ENCODE results near the gene PFN3. TPM values are rescaled to one million over a fixed set of nuclear protein-coding genes. Genes with fewer than 3 reads are reported as not detected.

The PFN3 gene
- total RNA-seq, 2 donors from 2014 or later = not detected

Other genes starting within 250 kb of the PFN3 start
- 10 to 100 TPM; 26.3 to 29.4 TPM for gene RAB24, start 96.9 kb downstream of the PFN3 start, total RNA-seq
- gene PRELID1, start 96.9 kb downstream of the PFN3 start, total RNA-seq = 100 to 1,000 TPM; 118 to 128 TPM
- gene MXD3, start 88.8 kb downstream of the PFN3 start, total RNA-seq = 10 to 100 TPM; 44.2 to 61.1 TPM
- 100 to 1,000 TPM; 115 to 124 TPM for gene LMAN2, start 49.0 kb downstream of the PFN3 start, total RNA-seq
- 10 to 100 TPM; 41.3 to 50.8 TPM for gene RGS14, start 42.7 kb downstream of the PFN3 start, total RNA-seq
- under 1 TPM; 0.19 to 0.21 TPM for gene SLC34A1, start 16.2 kb downstream of the PFN3 start, total RNA-seq
- gene F12, start 8.9 kb upstream of the PFN3 start, total RNA-seq = 1 to 10 TPM; 6.5 to 6.7 TPM
- gene GRK6, start 26.0 kb upstream of the PFN3 start, total RNA-seq = 100 to 1,000 TPM; 133 to 135 TPM
- 10 to 100 TPM; 12.1 to 16.0 TPM for gene PRR7, start 46.2 kb upstream of the PFN3 start, total RNA-seq
- 10 to 100 TPM; 69.5 to 98.8 TPM for gene DBN1, start 73.0 kb upstream of the PFN3 start, total RNA-seq
- gene PDLIM7, start 96.9 kb upstream of the PFN3 start, total RNA-seq = 10 to 100 TPM; 87.5 to 93.9 TPM
- 1 to 10 TPM; 4.0 to 5.7 TPM for gene DOK3, start 109.2 kb upstream of the PFN3 start, total RNA-seq
- gene DDX41, start 116.3 kb upstream of the PFN3 start, total RNA-seq = 100 to 1,000 TPM in 1 of 2 donors, 10 to 100 TPM in 1; 89.2 to 117 TPM
- 100 to 1,000 TPM in 1 of 2 donors, 10 to 100 TPM in 1; 79.6 to 105 TPM for gene FAM193B, start 153.9 kb upstream of the PFN3 start, total RNA-seq
- gene TMED9, start 191.5 kb upstream of the PFN3 start, total RNA-seq = 100 to 1,000 TPM in 1 of 2 donors, 10 to 100 TPM in 1; 96.2 to 107 TPM
- gene B4GALT7, start 199.5 kb upstream of the PFN3 start, total RNA-seq = 10 to 100 TPM; 14.6 to 16.8 TPM